ENCODE data around the gene OR1A2.
"Not testable (repeated sequence)": the region's sequence is repeated elsewhere in the genome, so short reads cannot be mapped to it uniquely, and the experiment has no call there.

OR1A2 gene, protein sequence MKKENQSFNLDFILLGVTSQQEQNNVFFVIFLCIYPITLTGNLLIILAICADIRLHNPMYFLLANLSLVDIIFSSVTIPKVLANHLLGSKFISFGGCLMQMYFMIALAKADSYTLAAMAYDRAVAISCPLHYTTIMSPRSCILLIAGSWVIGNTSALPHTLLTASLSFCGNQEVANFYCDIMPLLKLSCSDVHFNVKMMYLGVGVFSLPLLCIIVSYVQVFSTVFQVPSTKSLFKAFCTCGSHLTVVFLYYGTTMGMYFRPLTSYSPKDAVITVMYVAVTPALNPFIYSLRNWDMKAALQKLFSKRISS

DNA sequence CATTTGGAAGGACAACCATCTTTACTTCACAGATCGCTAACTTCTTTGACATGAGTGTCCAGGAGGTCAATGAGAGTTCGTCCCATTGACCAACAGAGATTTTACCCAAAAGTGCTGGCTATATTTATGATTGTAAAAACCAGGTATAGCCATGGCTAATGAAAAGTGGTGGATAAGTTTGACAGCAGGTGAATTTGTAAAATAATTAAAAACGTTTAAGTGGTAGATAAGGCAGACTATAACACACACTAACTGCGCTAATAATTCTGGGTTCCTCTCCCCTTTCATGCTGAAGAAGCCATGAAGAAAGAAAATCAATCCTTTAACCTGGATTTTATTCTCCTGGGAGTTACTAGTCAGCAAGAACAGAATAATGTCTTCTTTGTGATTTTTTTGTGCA is at the start of gene OR1A2:
Gene OR1A2, plus strand, starts transcription at position 301 of the 400 bp plus-strand sequence. Its CDS starts 0 bp downstream, at position 301.
- DNase-seq = no peak

DNA sequence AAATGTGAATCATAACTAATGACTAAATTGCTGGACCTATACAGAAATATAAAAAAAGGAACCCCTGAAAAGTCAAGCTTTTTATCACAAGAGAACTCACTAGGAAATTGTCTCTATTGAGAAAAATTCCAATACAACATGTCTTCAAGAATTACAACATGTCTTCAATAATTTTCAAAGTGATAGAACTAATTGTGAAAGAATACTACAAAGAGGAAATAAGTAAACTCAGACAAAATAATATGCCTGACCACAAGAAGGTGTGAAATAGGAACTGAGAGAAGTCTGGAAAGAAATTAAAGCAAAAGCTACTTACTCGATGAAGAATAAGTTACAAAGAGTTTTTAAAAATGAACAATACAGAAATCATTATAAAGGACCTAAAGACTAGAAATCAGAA is 40.1 kb upstream of the OR1A2 start:
- no peak for DNase-seq

DNA sequence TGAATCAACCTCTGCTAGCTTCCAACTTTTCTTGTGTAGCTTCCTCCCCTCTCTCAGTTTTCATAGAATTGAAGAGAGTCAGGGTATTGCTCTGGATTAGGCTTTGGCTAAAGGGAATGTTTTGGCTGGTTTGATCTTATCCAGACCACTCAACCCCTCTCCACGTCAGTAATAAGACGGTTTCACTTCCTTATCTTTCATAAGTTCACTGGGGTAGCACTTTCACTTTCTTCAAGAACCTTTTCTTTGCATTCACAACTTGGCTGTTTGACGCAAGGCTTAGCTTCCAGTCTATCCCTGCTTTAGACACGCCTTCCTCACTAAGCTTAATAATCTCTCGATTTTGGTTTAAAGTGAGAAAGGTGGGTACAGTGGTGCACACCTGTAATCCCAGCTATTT is 29.7 kb upstream of the OR1A2 start:
- no peak for DNase-seq

DNA sequence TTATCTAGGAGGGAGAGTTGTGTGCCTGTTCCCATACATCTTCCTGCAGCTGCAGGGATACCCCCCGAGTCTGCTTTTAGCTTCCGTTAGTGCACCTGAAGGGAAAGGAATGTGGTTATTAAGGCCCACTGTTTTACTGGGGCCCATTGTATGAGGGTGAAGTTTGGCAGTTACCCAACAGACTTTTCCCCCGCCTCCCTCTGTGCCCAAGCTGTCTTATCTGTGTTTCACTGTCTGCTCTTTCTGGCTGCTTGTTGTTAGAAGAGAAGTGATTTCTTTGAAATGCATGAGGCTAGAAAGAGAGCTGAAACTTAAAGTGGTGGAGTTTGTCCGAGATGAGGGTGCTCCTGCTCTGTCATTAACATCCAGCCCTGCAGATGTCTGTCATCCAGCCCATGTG is 7.4 kb upstream of the OR1A2 start:
- DNase-seq = no peak

DNA sequence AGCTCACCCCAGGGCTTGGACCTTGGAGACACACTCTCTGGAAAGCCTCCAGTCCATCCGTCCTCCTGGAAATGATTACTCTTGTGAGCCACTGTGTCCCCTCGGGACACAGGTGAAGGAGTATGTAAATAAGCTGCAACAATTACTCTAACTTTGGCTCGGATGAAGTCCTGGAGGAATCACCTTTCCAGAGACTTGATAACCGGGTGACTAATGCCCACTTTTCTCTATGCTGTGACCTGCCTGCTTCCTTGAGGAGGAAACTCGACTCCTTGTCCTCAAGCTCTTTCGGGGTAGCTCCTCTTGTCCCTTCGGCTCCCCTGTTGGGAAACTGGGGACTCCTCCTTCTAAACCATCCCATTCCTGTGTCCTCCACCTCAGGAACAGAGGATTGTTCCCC is 10.0 kb downstream of the OR1A2 start, which contains the start of gene OR1A1:
Gene OR1A1, plus strand, starts transcription at position 301 of the 400 bp plus-strand sequence. CDS start 7,954 bp downstream, outside the sequence.
- no peak for DNase-seq

DNA sequence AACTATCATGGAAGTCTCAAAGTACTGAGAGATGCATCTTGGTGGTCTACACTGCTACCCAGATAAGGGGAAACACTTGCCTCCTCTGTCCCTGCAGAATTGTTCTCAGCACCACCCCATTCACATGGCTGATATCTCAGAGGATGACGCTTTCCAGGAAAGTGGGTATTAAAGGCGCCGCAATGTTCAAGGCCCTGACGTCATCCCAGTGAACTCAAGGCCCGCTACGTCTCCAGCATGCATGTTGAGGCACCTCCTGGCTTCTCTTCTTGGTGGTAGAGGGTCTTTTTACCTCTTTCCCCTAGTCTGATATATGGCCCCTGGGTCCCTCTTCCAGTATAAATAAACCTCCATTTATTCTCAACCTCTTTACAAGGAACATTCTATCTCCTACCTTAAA is 11.2 kb downstream of the OR1A2 start:
- DNase-seq = no peak

DNA sequence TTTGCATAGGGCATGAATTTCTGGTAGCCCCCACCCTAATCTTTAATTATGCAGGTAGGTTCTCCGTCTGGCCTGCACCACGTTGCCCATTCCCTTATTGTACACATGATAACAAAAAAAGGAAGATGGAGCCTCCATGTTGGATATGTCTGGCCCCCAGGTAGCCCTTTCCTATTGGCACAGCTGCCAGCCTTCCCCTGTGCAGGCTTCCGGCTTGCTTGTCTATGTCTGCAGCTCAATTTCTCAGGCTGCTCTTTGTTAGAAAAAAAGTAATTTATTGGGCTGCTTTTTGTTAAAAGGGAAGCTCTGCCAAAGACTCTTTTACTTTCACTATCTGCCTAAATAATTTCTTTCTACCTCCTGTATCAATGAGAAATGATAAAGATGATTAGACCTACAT is 15.7 kb downstream of the OR1A2 start:
- no peak for DNase-seq

DNA sequence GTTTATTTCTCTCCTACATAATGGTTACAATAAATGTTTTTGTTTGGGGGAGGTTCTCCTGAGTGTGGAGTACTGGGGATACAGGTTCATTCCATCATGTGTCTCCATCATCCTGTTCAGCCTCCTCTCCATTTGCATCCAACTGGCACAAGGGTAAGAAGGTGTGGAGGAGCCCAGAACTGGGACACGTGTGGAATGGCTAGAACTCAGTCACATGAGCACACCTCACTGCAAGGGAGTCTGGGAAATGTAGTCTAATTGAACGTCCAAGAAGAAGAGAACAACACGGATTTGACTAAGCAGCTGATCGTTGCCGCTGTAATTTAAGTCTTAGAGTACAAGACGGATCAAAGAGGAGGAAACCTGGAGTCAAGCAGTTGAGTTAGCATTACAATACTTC is 16.3 kb downstream of the OR1A2 start:
- no peak for DNase-seq

DNA sequence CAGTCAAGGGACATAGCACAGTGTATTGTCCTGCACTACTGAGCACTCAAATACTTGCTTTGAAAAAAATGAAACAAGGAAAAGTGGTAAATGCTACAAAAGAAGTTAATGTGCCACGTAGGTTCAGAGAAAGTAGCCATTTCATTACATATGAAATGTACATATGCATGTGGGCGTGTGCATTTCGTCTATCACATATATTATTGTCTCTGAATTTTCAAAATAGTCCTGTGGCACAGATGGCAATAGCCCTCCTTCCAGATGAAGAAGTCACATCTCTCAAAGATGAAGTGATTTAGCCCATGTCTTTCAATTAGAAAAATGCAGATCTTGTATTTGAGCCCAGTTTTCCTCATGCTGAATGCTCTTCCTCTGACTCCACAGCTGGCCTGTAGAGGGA is 22.7 kb downstream of the OR1A2 start:
- DNase-seq = not testable (repeated sequence)

DNA sequence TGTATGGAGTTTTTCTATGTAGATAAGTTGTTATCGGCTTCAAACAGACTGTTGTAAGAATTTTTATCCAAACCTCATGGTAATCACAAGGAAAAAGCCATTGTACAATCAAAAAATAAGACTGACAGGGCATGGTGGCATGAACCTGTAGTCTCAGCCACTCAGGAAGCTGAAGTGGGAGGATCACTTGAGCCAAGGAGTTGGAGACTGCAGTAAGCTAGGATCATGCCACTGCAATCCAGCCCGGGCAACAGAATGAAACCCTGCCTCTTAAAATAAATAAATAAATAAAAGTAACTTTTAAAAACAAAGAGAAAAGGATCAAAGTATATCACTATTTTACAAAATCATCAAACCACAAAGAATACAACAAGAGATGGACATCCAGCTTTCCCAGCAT is 24.5 kb downstream of the OR1A2 start:
- no peak for DNase-seq

DNA sequence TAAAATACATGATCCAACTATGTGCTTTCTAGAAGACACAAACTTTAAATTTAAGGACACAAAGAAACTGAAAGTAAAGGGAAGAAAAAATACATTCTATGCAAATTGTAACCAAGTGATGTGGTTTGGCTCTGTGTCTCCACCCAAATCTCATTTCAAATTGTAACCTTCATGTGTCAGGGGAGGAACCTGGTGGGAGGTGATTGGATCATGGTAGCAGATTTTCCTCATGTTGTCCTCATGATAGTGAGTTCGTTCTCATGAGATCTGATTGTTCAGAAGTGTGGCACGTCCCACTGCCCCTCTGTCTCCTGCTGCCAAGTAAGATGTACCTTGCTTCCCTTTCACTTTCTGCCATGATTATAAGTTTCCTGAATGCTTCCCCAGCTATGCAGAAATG is 25.2 kb downstream of the OR1A2 start:
- no peak for DNase-seq

DNA sequence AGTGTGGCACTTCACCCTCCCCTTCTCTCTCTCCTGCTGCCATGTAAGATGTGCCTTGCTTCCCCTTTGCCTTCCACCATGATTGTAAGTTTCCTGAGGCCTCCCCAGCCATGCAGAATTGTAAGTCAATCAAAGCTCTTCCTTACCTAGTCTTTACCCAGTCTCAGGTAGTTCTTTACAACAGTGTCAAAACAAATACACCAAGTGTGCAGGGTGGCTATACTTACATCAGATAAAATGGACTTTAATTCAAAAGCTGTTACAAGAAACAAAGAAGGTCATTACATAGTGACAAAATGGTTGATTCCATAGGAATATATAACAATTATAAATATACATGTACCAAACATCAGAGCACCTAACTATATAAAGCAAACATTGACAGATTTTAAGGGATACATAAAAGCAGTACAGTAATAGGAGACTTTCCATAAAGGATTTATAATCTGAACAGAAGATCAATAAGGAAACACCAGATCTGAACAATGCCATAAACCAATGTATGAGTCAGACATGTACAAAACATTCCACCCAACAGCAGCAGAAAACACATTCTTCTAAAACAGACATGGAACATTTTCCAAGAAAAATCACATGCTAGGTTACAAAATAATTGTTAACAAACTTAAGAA is 27.5 kb downstream of the OR1A2 start:
- not testable (repeated sequence) for DNase-seq

DNA sequence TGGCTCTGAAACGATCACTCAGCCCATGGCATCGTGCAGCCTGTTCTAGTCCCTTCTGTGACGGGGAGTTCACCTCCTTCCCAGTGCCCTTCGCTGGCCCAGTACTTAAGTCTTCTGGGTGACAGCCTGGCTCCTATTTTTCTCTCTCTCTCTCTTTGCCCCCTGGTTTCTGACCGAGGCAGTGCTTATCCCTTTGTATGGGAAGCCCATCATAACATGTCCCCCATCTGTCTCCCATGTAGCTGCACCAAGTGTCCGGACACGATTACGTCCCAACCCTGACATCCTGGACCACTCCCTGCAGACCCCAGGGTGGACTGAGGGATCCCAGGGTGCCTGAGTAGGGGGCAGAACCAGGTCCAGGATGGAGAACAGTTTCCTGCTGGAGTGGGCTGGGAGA is 35.0 kb downstream of the OR1A2 start:
- DNase-seq = not testable (repeated sequence)

DNA sequence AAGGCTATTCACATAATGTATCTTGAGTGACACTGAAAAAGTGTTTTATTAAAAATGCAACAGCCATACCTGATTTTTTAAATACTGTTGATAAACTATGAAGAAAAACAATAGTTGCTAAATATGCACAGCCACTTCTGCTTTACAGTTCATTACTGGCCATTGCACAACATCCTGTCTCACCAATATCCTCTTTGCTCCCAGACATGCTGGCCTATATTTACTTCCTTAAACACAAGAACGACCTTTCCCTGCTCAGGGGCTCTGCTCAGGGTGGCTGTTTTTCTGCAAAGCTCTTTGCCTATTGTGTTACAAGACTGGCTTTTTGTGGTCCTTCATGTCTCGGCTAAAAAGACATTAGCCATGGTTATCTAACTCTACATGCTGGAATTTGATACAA is 41.4 kb downstream of the OR1A2 start:
- not testable (repeated sequence) for DNase-seq

DNA sequence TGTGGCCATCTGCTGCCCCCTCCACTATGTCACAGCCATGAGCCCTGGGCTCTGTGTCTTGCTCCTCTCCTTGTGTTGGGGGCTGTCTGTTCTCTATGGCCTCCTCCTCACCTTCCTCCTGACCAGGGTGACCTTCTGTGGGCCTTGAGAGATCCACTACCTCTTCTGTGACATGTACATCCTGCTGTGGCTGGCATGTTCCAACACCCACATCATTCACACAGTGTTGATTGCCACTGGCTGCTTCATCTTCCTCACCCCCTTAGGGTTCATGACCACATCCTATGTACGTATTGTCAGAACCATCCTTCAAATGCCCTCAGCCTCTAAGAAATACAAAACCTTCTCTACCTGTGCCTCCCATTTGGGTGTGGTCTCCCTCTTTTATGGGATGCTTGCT is 43.7 kb downstream of the OR1A2 start:
- not testable (repeated sequence) for DNase-seq

DNA sequence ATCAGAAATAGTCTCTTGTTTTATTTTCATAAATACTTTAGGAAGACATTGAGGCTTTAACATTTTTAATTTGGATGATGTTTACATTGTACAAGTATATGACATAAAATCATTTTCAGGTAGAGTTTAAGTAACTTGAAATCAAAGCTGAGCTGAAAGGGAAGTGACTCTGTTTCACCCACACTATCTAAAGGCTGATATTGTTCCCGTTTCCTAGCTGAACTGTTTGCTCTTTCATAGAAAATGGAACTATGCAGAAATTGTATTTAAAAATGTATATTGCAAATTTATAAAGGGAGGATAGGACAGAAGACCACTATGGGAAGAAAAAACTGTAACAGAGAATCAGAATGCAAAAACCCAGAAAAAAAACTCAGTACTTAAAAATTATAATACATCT is 47.5 kb downstream of the OR1A2 start:
- DNase-seq = not testable (repeated sequence)
